Liver (tissue), 3 donors: ENCODE results near the gene KRTAP5-4.

ENCODE experiments used
- FOXA1 ChIP-seq: IDR thresholded peaks from 2 replicates; pipeline ENCODE4 v1.6.1; 2016; ENCODE audit warnings: antibody characterized with exemption
- JUND ChIP-seq, 2 donors: IDR thresholded peaks; 2 replicates each; pipeline ENCODE4 v1.6.1; 2016; ENCODE audit warnings: antibody characterized with exemption in 2 of 2
- SP1 ChIP-seq: IDR thresholded peaks from 2 replicates; pipeline ENCODE4 v1.6.1; 2018; ENCODE audit warnings: antibody characterized with exemption, mild to moderate bottlenecking
- TF ChIP-seq, protein P1 (sequence below): fragments of 150-350 bp; IDR thresholded peaks from 2 replicates; pipeline ENCODE4 v1.5.1; 2017; ENCODE audit warnings: improper control_type of control experiment, low read depth, low read length; ENCODE audit not compliant: missing input control
- TF ChIP-seq, protein P2 (sequence below): IDR thresholded peaks from 2 replicates; pipeline ENCODE4 v1.6.1; 2016; ENCODE audit warnings: antibody characterized with exemption
- TF ChIP-seq, protein P3 (sequence below): IDR thresholded peaks from 2 replicates; pipeline ENCODE4 v1.6.1; 2016; ENCODE audit warnings: antibody characterized with exemption, mild to moderate bottlenecking
- donor health status: healthy.
- donor health status: healthy.

DNA sequence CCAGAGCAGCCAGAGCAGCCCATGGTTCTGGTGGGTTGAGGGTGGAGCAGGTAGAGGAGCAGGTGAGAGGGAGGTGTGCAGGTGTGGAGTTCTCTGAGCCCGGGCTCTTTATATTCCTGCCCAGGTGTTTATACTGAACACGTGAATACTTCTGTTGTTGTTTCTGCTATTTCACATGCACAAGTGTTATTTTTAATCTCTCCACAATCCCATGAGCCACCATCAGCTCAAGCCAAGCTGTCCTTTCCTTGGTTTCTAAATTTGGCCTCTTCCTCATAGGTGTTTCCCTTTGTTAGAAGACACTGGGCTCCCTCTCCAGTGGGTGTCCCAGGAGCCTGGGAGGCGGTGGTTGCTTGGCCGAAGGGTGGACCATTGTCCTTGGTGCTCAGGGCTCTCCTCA, 13.6 kb downstream of the KRTAP5-4 start, which contains the start of gene KRTAP5-3:
- TF ChIP-seq, protein P1, sequence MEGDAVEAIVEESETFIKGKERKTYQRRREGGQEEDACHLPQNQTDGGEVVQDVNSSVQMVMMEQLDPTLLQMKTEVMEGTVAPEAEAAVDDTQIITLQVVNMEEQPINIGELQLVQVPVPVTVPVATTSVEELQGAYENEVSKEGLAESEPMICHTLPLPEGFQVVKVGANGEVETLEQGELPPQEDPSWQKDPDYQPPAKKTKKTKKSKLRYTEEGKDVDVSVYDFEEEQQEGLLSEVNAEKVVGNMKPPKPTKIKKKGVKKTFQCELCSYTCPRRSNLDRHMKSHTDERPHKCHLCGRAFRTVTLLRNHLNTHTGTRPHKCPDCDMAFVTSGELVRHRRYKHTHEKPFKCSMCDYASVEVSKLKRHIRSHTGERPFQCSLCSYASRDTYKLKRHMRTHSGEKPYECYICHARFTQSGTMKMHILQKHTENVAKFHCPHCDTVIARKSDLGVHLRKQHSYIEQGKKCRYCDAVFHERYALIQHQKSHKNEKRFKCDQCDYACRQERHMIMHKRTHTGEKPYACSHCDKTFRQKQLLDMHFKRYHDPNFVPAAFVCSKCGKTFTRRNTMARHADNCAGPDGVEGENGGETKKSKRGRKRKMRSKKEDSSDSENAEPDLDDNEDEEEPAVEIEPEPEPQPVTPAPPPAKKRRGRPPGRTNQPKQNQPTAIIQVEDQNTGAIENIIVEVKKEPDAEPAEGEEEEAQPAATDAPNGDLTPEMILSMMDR: no peak
- TF ChIP-seq, protein P2, sequence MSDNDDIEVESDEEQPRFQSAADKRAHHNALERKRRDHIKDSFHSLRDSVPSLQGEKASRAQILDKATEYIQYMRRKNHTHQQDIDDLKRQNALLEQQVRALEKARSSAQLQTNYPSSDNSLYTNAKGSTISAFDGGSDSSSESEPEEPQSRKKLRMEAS: no peak
- TF ChIP-seq, protein P3, sequence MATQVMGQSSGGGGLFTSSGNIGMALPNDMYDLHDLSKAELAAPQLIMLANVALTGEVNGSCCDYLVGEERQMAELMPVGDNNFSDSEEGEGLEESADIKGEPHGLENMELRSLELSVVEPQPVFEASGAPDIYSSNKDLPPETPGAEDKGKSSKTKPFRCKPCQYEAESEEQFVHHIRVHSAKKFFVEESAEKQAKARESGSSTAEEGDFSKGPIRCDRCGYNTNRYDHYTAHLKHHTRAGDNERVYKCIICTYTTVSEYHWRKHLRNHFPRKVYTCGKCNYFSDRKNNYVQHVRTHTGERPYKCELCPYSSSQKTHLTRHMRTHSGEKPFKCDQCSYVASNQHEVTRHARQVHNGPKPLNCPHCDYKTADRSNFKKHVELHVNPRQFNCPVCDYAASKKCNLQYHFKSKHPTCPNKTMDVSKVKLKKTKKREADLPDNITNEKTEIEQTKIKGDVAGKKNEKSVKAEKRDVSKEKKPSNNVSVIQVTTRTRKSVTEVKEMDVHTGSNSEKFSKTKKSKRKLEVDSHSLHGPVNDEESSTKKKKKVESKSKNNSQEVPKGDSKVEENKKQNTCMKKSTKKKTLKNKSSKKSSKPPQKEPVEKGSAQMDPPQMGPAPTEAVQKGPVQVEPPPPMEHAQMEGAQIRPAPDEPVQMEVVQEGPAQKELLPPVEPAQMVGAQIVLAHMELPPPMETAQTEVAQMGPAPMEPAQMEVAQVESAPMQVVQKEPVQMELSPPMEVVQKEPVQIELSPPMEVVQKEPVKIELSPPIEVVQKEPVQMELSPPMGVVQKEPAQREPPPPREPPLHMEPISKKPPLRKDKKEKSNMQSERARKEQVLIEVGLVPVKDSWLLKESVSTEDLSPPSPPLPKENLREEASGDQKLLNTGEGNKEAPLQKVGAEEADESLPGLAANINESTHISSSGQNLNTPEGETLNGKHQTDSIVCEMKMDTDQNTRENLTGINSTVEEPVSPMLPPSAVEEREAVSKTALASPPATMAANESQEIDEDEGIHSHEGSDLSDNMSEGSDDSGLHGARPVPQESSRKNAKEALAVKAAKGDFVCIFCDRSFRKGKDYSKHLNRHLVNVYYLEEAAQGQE: no peak
- TF ChIP-seq SP1: no peak
- no peak for TF ChIP-seq JUND (IDR thresholded peaks at IDR 0.05)
- TF ChIP-seq FOXA1: no peak
